ENCODE measurements around the gene DTX1. TPM values are rescaled to one million over a fixed set of nuclear protein-coding genes. Genes with fewer than 3 reads are reported as not detected.

Gene DTX1
- polyA plus RNA-seq, 1 donor from 2014 or later = 0.61 TPM

- Mint-ChIP-seq H3K9me3 (no peaks in the 10 kb centered on the region), H3K27ac (peak overlapping the region in 1 of 3 donors; percentile 43), H3K36me3 (peaks cover 1% of the 10 kb centered on the region), H3K4me3 (peak overlapping the region in 2 of 4 donors; percentile 18 to 70), H3K4me1 (peaks cover 33 to 42% (median 42%) of the 10 kb centered on the region in 3 donors), H3K27me3 (no peaks in the 10 kb centered on the region)
Observed at GRCh38 chr12:113048716-113049127, 7.8 kb upstream of the DTX1 start.

- H3K36me3 Mint-ChIP-seq = peaks cover 1% of the 10 kb centered on the region
- peaks cover 33 to 46% (median 46%) of the 10 kb centered on the region in 3 donors for H3K4me1 Mint-ChIP-seq
- H3K27me3 Mint-ChIP-seq = no peaks in the 10 kb centered on the region
- peak overlapping the region; percentile 40 to 74 (median 57) for H3K27ac Mint-ChIP-seq
- no peaks in the 10 kb centered on the region for H3K9me3 Mint-ChIP-seq
- H3K4me3 Mint-ChIP-seq = peak overlapping the region in 3 of 4 donors; percentile 3 to 77 (median 66)
Observed at GRCh38 chr12:113049976-113050742, 6.4 kb upstream of the DTX1 start.

GRCh38 chr12:113050795-113051194, 5.7 kb upstream of the DTX1 start:
- Mint-ChIP-seq H3K9me3 (no peaks in the 10 kb centered on the region), H3K27me3 (no peaks in the 10 kb centered on the region), H3K4me3 (peak overlapping the region in 3 of 4 donors; percentile 3 to 77 (median 66)), H3K27ac (peak overlapping the region; percentile 40 to 74 (median 57)), H3K36me3 (peaks cover 1% of the 10 kb centered on the region), H3K4me1 (peaks cover 33 to 48% (median 46%) of the 10 kb centered on the region in 3 donors)

GRCh38 chr12:113051759-113052158, 4.8 kb upstream of the DTX1 start:
- H3K9me3 Mint-ChIP-seq = no peaks in the 10 kb centered on the region
- peaks cover 1% of the 10 kb centered on the region for H3K36me3 Mint-ChIP-seq
- peaks cover 33 to 52% (median 50%) of the 10 kb centered on the region in 3 donors for H3K4me1 Mint-ChIP-seq
- H3K27ac Mint-ChIP-seq = peak overlapping the region in 1 of 3 donors; percentile 57
- H3K27me3 Mint-ChIP-seq = no peaks in the 10 kb centered on the region
- H3K4me3 Mint-ChIP-seq = peak overlapping the region in 2 of 4 donors; percentile 55 to 63

GRCh38 chr12:113052326-113052725, 4.2 kb upstream of the DTX1 start:
- peaks cover 33 to 52% (median 50%) of the 10 kb centered on the region in 3 donors for H3K4me1 Mint-ChIP-seq
- no peaks in the 10 kb centered on the region for H3K27me3 Mint-ChIP-seq
- H3K4me3 Mint-ChIP-seq = peak overlapping the region in 2 of 4 donors; percentile 75 to 79

GRCh38 chr12:113054948-113055486, 1.5 kb upstream of the DTX1 start:
- H3K36me3 Mint-ChIP-seq = peaks cover 1% of the 10 kb centered on the region
- H3K4me3 Mint-ChIP-seq = peak overlapping the region in 3 of 4 donors; percentile 24 to 89 (median 56)
- peaks cover 29 to 41% (median 37%) of the 10 kb centered on the region in 3 donors for H3K4me1 Mint-ChIP-seq
- peak overlapping the region in 1 of 3 donors; percentile 44 for H3K27ac Mint-ChIP-seq
- no peaks in the 10 kb centered on the region for H3K9me3 Mint-ChIP-seq
- H3K27me3 Mint-ChIP-seq = peaks cover 2% of the 10 kb centered on the region

More at GRCh38 chr12:113052326-113052725, 4.2 kb upstream of the DTX1 start:
- H3K27ac Mint-ChIP-seq = no peak overlapping the region
- peaks cover 1% of the 10 kb centered on the region for H3K36me3 Mint-ChIP-seq
- H3K9me3 Mint-ChIP-seq = no peaks in the 10 kb centered on the region

- Mint-ChIP-seq H3K36me3 (peaks cover 1% of the 10 kb centered on the region), H3K9me3 (no peaks in the 10 kb centered on the region), H3K27ac (peak overlapping the region in 1 of 3 donors; percentile 65), H3K4me1 (peaks cover 23 to 33% (median 33%) of the 10 kb centered on the region in 3 donors), H3K27me3 (peaks cover 2% of the 10 kb centered on the region), H3K4me3 (peak overlapping the region; percentile 39 to 91 (median 84))
Observed at GRCh38 chr12:113055594-113056380, 743 bp upstream of the DTX1 start.

- H3K27me3 Mint-ChIP-seq = peaks cover 2% of the 10 kb centered on the region
- H3K9me3 Mint-ChIP-seq = no peaks in the 10 kb centered on the region
- H3K4me3 Mint-ChIP-seq = peak overlapping the region; percentile 39 to 91 (median 84)
- peak overlapping the region in 1 of 3 donors; percentile 65 for H3K27ac Mint-ChIP-seq
- H3K4me1 Mint-ChIP-seq = peaks cover 18 to 32% (median 30%) of the 10 kb centered on the region in 3 donors
- peaks cover 1% of the 10 kb centered on the region for H3K36me3 Mint-ChIP-seq
Observed at GRCh38 chr12:113056381-113056630, 224 bp upstream of the DTX1 start.

GRCh38 chr12:113057565-113058485, 1.3 kb downstream of the DTX1 start:
- Mint-ChIP-seq H3K36me3 (no peaks in the 10 kb centered on the region), H3K4me1 (peaks cover 14 to 30% (median 23%) of the 10 kb centered on the region in 3 donors), H3K27ac (peak overlapping the region in 1 of 3 donors; percentile 40), H3K9me3 (no peaks in the 10 kb centered on the region), H3K4me3 (peak overlapping the region; percentile 46 to 83 (median 78)), H3K27me3 (peaks cover 2% of the 10 kb centered on the region)

- no peak overlapping the region for H3K27ac Mint-ChIP-seq
- H3K36me3 Mint-ChIP-seq = no peaks in the 10 kb centered on the region
- peaks cover 2% of the 10 kb centered on the region for H3K27me3 Mint-ChIP-seq
Observed at GRCh38 chr12:113058553-113058952, 2.0 kb downstream of the DTX1 start.

GRCh38 chr12:113059071-113059595, 2.6 kb downstream of the DTX1 start:
- Mint-ChIP-seq H3K4me3 (no peak overlapping the region), H3K4me1 (peaks cover 14 to 29% (median 23%) of the 10 kb centered on the region in 3 donors), H3K27ac (no peak overlapping the region), H3K9me3 (no peaks in the 10 kb centered on the region), H3K36me3 (no peaks in the 10 kb centered on the region), H3K27me3 (peaks cover 2% of the 10 kb centered on the region)

More at GRCh38 chr12:113058553-113058952, 2.0 kb downstream of the DTX1 start:
- H3K4me1 Mint-ChIP-seq = peaks cover 14 to 29% (median 23%) of the 10 kb centered on the region in 3 donors
- H3K4me3 Mint-ChIP-seq = peak overlapping the region in 1 of 4 donors; percentile 47
- H3K9me3 Mint-ChIP-seq = no peaks in the 10 kb centered on the region

GRCh38 chr12:113060336-113060960, 3.9 kb downstream of the DTX1 start:
- peaks cover 2% of the 10 kb centered on the region for H3K27me3 Mint-ChIP-seq
- H3K4me1 Mint-ChIP-seq = peaks cover 14 to 35% (median 22%) of the 10 kb centered on the region in 3 donors
- no peak overlapping the region for H3K27ac Mint-ChIP-seq
- no peaks in the 10 kb centered on the region for H3K9me3 Mint-ChIP-seq
- no peaks in the 10 kb centered on the region for H3K36me3 Mint-ChIP-seq
- H3K4me3 Mint-ChIP-seq = peak overlapping the region in 2 of 4 donors; percentile 24 to 42

- Mint-ChIP-seq H3K36me3 (no peaks in the 10 kb centered on the region), H3K27me3 (peaks cover 2% of the 10 kb centered on the region), H3K4me1 (peaks cover 14 to 33% (median 21%) of the 10 kb centered on the region in 3 donors), H3K9me3 (no peaks in the 10 kb centered on the region), H3K4me3 (peak overlapping the region in 2 of 4 donors; percentile 24 to 42), H3K27ac (peak overlapping the region in 1 of 3 donors; percentile 24)
Observed at GRCh38 chr12:113061061-113061694, 4.6 kb downstream of the DTX1 start.
